GM15510 (cell line): Measurements from ENCODE around the gene SUN2.

ENCODE experiments used
- POLR2A ChIP-seq: IDR thresholded peaks from 3 replicates; pipeline ENCODE4 v1.6.1; 2011; ENCODE audit warnings: borderline replicate concordance; ENCODE audit not compliant: insufficient read length; ENCODE audit errors: extremely low read depth

SUN2 gene

DNA sequence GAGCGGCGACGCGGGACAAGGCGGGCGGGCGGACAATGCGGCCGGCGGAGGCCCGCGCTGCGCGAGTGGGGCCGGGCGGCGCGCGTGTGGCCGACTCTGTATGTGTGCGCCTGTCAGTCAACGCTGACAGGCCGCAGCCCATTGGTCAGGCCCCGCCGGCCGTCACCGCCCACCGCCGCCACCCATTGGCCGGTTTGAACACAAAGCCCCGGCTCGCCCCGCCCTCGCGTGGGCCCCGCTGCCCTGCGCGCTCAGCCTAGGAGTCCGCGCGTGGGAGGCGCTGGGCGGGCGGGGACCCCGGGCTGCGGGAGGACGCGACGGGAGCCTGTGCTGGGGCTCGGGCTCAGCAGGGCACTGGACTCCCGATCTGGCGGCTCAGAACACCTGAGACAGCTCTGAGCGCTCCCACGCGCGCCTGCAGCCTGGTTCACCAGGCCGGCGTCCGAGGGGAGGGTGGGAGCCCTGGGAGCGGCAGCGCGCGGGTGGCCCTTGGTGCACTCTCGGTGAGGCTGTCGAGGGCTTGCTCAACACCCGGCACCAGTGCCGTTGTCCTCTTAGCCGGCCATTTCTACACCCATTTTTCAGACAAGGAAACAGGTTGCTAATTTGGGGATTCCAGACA is at the start of gene SUN2:
Gene SUN2, minus strand, starts transcription at position 88 of the 622 bp plus-strand sequence. CDS start 3,370 bp downstream, outside the sequence.
- peak; percentile 87 for TF ChIP-seq POLR2A

- no peak for TF ChIP-seq POLR2A
Measured at GRCh38 chr22:38802671-38803121, 46.9 kb upstream of the SUN2 start.

- no peak for TF ChIP-seq POLR2A
Measured at GRCh38 chr22:38799265-38800002, 43.6 kb upstream of the SUN2 start.

DNA sequence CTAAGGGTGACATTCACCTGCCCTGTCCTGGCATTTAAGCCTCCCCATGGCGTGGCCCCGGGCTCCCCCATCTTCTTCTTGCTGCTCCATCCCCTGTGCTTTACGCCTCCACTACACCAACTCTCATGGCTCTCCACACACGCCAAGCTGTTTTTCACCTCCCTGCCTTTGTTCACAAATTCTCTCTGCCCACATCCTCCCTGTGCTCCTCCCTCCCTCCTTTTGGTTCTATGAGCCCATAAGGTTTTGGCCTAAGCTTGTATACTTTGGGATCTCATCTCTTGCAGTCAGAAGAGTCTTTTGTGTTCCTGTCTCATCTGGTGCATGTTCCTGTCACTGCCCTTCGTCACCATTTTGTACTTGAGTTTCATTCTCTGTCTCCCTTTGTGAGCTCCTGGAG is 42.7 kb upstream of the SUN2 start:
- no peak for TF ChIP-seq POLR2A

DNA sequence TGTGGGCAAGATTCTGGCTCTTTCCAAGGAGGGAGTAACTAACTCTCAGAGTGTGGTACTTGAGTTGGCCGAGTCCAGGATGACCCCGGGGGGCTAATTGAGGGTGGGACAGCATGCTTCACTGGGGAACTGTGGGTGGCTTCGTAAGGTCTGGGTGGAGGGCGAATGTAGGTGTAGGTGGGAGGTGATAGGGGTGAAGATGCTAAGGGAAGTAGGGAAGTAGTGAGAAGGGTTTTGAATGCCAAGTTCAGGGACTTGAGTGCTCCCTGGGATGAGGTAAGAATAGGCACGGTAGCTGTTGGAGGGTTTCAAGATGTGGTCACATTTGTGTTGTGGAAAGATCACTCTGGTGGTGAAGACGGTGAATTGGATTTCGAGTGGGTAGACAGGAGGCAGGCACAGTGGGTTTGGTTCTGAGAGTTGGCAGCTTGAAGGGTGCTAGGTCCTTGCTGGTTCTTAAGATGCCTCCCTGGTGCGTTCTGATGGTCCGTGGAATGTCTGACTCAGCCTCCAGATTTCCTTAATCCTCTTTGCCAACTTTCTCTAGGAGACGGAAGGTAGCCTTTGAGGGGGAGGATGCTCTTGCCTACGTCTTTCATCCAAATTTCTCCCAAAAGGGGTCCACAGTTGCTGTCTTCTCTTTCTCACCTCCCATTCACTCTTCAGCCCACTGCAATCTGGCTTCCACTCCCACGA is 40.6 kb upstream of the SUN2 start:
- no peak for TF ChIP-seq POLR2A

GRCh38 chr22:38795569-38795968 is 39.8 kb upstream of the SUN2 start:
- TF ChIP-seq POLR2A: no peak

DNA sequence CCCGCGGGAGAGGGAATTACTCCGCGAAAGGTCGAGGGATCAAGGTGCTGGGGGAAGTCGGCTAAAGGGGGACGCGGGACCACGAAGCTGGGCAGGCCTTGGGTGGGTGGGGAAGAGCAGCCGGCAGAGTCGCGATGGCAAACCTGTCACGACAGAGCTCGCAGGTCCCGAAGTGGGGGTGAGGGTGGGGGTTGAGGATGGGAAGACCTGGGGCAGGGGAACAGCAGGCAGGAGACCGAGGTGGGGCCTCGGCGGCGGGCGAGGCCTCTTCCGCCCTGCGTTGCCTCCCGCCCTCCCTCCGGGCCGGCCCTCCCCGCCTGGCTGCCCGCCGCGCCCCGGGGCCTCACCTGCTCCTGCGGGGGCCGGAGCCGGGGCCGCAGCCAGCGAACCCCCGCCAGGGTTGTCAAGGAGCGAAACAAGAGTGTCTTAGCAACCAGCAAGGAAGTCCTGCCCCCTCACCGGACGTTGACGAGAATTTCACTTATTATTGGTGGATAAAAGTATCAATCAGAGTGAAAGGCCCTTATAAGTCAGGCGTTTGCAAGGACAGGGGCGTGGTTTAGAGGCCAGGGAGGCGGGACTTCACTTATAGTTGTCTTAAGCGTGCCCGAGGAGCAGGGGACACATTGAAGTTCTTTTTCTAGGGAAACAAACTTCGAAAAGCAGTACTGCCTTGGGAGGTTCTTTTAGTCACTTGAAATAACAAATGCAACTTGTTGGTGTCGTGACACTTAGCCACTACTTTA is 38.1 kb upstream of the SUN2 start, which contains the start of gene DNAL4:
Gene DNAL4, minus strand, starts transcription at position 423 of the 746 bp plus-strand sequence. CDS start 11,412 bp downstream, outside the sequence.
- peak; percentile 58 for TF ChIP-seq POLR2A

GRCh38 chr22:38793317-38793716 is 37.5 kb upstream of the SUN2 start:
- no peak for TF ChIP-seq POLR2A

- TF ChIP-seq POLR2A: no peak
Measured at GRCh38 chr22:38792833-38793232, 37.0 kb upstream of the SUN2 start.

DNA sequence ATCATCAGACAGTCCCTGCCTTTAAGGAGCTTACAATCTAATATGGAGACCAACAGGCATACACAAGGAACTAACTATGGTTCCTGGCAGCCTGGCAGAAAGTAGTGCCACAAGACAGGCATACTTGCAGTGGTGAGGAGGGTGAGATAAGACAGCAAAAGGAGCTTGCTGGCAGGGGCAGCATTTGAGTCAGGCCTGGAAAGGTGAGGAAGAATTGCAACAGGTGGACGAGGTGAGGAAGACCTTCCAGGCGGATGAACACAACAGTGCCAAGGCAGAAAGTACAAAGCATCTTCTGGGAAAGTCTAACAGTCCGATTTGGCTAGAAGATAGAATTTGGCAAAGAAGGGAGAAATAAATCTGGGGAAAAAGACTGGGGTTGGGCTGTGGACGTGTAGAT is 33.8 kb upstream of the SUN2 start:
- no peak for TF ChIP-seq POLR2A

DNA sequence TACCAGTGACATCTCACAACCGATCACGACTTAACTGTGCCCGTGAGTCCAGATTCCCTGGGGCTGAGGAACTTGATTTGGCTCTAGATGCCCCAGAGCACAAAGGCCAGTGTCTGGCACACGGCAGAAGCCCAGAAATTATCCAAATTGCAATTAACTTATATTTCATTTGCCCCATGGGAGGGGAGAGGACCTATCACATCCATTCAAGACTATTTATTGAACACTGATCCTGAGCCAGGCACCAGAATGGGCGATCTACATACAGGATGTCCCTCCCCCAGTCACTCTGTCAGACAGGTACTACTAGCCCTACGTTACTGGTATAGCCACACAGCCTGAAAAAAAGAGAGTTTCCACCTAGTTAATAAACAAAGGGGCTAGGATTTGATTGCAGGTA is 33.0 kb upstream of the SUN2 start:
- no peak for TF ChIP-seq POLR2A

DNA sequence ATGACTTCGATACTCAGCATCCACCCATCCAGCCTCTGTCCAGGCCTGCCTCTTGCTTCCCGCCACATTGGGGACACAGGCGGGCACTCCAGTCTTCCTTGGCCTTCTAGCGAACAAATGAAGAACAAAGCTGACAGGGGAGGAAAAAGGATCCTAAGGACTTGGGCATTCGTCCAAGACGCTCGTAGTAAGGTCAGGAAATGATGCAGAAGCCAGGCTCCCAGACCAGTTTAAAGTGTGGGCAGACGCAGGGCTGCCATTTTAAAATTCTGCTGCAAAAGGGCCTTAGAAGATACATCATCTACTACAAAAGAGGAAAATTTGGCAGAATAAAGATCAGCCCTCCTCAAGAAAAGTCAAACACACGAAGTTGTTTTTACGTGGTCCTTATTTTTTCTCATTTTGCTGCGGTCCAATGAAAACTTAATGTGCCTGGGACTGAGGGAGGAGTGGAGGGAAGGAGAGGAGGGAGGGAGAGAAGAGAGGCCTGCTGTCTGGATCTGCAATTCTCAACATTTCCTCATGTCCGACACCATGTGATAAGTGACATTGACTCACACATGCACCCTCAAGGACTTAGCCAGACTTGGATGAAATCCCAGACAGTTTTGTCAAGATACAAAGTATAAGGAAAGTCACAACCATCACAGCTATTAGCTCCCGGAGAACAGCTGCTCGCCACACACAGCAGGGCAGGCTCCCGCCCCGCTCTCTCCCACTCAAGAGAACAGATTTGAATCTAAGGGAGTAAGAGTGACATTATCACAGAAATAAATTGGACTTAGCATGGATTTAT is 32.4 kb upstream of the SUN2 start:
- TF ChIP-seq POLR2A: no peak

DNA sequence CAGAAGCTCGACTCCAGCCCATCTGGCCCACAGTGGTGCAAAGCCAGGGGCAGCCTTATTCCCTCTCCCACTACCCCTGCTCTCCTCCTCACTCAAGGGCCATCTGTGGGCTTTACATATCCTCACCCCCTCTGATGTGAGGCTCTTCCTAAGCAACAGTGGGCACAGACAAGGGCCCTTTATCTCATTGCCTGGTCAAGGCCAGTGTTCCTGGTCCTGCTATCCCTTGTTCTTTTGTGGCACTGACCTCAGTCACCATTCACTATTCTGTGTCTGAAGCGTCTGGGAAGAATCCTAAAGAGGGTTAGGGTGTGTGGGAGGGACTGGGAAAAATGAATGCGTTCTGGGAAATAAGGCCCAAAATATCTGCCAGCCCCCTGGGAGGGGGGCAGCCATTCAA is 30.8 kb upstream of the SUN2 start:
- no peak for TF ChIP-seq POLR2A

GRCh38 chr22:38784856-38785255 is 29.1 kb upstream of the SUN2 start:
- no peak for TF ChIP-seq POLR2A
